SK-N-SH (cell line): ENCODE measurements around the gene RUFY2. TPM values are rescaled to one million over a fixed set of nuclear protein-coding genes. Genes with fewer than 3 reads are reported as not detected.

Experiments used
- CTCF ChIA-PET: fragments of 300-600, 350-600 bp; formaldehyde crosslinking; extraction: SDS; loops from one replicate; lab custom pipeline; 2021; lab: Yijun Ruan, JAX
- POLR2A ChIA-PET: fragments of 350-600 bp; sonication (Branson Sonifier 250); formaldehyde crosslinking; extraction: SDS; loops from one replicate; lab custom pipeline; 2020; ENCODE audit warnings: antibody characterized with exemption, inconsistent platforms; lab: Yijun Ruan, JAX
- DNase-seq: peaks from one replicate; pipeline ENCODE4 v3.0.0; 2012
- H2AFZ ChIP-seq: fragments of 200-600 bp; sonication (generic); 2 replicates; pipeline ENCODE4 v1.8.1; 2016; ENCODE audit warnings: antibody characterized with exemption, mild to moderate bottlenecking, low read depth
- H3F3A ChIP-seq: fragments of 200-600 bp; sonication (generic); replicated peaks from 2 replicates; pipeline ENCODE3; 2016; ENCODE audit warnings: antibody characterized with exemption, mild to moderate bottlenecking; ENCODE audit not compliant: insufficient read depth
- H3K27ac ChIP-seq, 2 experiments: fragments of 200-500 bp in 1 of 2; fragments of 200-600 bp in 1 of 2; sonication (Bioruptor generic) in 1 of 2; sonication (generic), shearing (Covaris generic) in 1 of 2; 2 replicates each; pipeline versions ENCODE4 v1.5.1 to v1.6.1; 2014 to 2016; ENCODE audit warnings: low read depth in 2 of 2, inconsistent platforms in 1 of 2, low read length in 1 of 2, mild to moderate bottlenecking in 1 of 2, mixed read lengths in 1 of 2
- H3K27me3 ChIP-seq: fragments of 200-600 bp; sonication (generic), shearing (Covaris generic); 2 replicates; pipeline ENCODE4 v1.6.1; 2016; ENCODE audit warnings: mixed run types; ENCODE audit not compliant: insufficient read depth
- H3K36me3 ChIP-seq, 2 experiments: fragments of 200-500 bp in 1 of 2; fragments of 200-600 bp in 1 of 2; sonication (Bioruptor generic) in 1 of 2; sonication (generic) in 1 of 2; replicated peaks in 1 of 2; 2 replicates each; pipeline versions ENCODE3 to v1.5.1; 2014 to 2016; ENCODE audit warnings: low read length in 1 of 2, mild to moderate bottlenecking in 1 of 2; ENCODE audit not compliant: insufficient read depth in 2 of 2, control insufficient read depth in 1 of 2
- H3K4me1 ChIP-seq, 2 experiments: fragments of 200-500 bp in 1 of 2; fragments of 200-600 bp in 1 of 2; sonication (Bioruptor generic) in 1 of 2; sonication (generic), shearing (Covaris generic) in 1 of 2; 2 replicates each; pipeline versions ENCODE4 v1.5.1 to v1.6.1; 2014 to 2016; ENCODE audit warnings: low read depth in 1 of 2, low read length in 1 of 2, mixed run types in 1 of 2; ENCODE audit not compliant: insufficient read depth in 2 of 2, control insufficient read depth in 1 of 2
- H3K4me2 ChIP-seq: fragments of 200-600 bp; sonication (generic), shearing (Covaris generic); 2 replicates; pipeline ENCODE4 v1.6.1; 2017; ENCODE audit warnings: mixed run types
- H3K4me3 ChIP-seq, 2 experiments: fragments of 200-500 bp in 1 of 2; fragments of 200-600 bp in 1 of 2; sonication (Bioruptor generic) in 1 of 2; sonication (generic), shearing (Covaris generic) in 1 of 2; 2 replicates each; pipeline versions ENCODE4 v1.5.1 to v1.8.1; 2014 to 2016; ENCODE audit warnings: low read depth in 2 of 2, inconsistent platforms in 1 of 2, low read length in 1 of 2, mild to moderate bottlenecking in 1 of 2, mixed read lengths in 1 of 2, moderate library complexity in 1 of 2
- H3K79me2 ChIP-seq: fragments of 200-600 bp; sonication (generic); 2 replicates; pipeline ENCODE4 v1.8.1; 2017; ENCODE audit warnings: mild to moderate bottlenecking; ENCODE audit not compliant: insufficient read depth
- H3K9ac ChIP-seq: fragments of 200-600 bp; sonication (generic); 2 replicates; pipeline ENCODE4 v1.6.1; 2017; ENCODE audit warnings: mixed run types
- H3K9me2 ChIP-seq: fragments of 200-600 bp; sonication (generic); 2 replicates; pipeline ENCODE4 v1.6.1; 2017; ENCODE audit warnings: mixed run types
- H3K9me3 ChIP-seq: fragments of 200-600 bp; sonication (generic); 2 replicates; pipeline ENCODE4 v1.6.1; 2017; ENCODE audit warnings: mixed run types, mild to moderate bottlenecking, moderate library complexity
- H4K20me1 ChIP-seq: fragments of 200-600 bp; sonication (generic); 2 replicates; pipeline ENCODE4 v1.6.1; 2017; ENCODE audit warnings: mild to moderate bottlenecking, mixed run types; ENCODE audit not compliant: insufficient read depth
- CHD2 ChIP-seq: fragments of 150-350 bp; IDR thresholded peaks from 2 replicates; pipeline ENCODE4 v1.6.1; 2018; ENCODE audit warnings: low read length; ENCODE audit not compliant: partially characterized antibody
- FOXM1 ChIP-seq: IDR thresholded peaks from 2 replicates; pipeline ENCODE4 v1.4.0; 2012; ENCODE audit warnings: low read depth, mild to moderate bottlenecking
- GABPA ChIP-seq: IDR thresholded peaks from 2 replicates; pipeline ENCODE4 v1.4.0; 2012; ENCODE audit warnings: low read depth, mild to moderate bottlenecking
- MEF2A ChIP-seq: IDR thresholded peaks from 2 replicates; pipeline ENCODE4 v1.4.0; 2012; ENCODE audit warnings: low read depth, borderline replicate concordance
- NFIC ChIP-seq: IDR thresholded peaks from 2 replicates; pipeline ENCODE4 v1.4.0; 2012; ENCODE audit warnings: borderline replicate concordance
- PBX3 ChIP-seq: IDR thresholded peaks from 2 replicates; pipeline ENCODE4; 2012
- WGBS: methylation state at CpG from one replicate; pipeline ENCODE4 v1.1.6; 2017; ENCODE audit warnings: low lambda C conversion rate; 5-methylcytosine and 5-hydroxymethylcytosine counted together
- polyA plus RNA-seq, 3 experiments: library from polyadenylated mRNA; depleted of rRNA; stranded (reverse); fragments of >200 nt; gene quantifications; 2 replicates each; pipeline ENCODE4 v1.2.3, GENCODE V29; 2012
- TF ChIP-seq, protein P1 (sequence below): fragments of 200-600 bp; sonication (generic); IDR thresholded peaks from 2 replicates; pipeline ENCODE4 v1.6.1; 2017; ENCODE audit warnings: antibody characterized with exemption, mild to moderate bottlenecking, moderate library complexity

Gene RUFY2
- polyA plus RNA-seq, 1 of the 3 experiments (the other 2 are of a cell fraction) = 6.2 TPM

GRCh38 chr10:68302871-68303270, 104.2 kb downstream of the RUFY2 start:
- no peak overlapping the region for H3K4me3 ChIP-seq
- no peaks in the 10 kb centered on the region for H3K9me3 ChIP-seq
- H3K27ac ChIP-seq = no peak overlapping the region
- H3K9me2 ChIP-seq = no peaks in the 10 kb centered on the region; the same call in 1 of the 2 replicates
- H3F3A ChIP-seq = peaks cover 7% of the 10 kb centered on the region
- CTCF ChIA-PET = interaction anchor here (0.7 to 5.6 kb wide), 14 partner anchors 9 to 447 kb away, joined by 3 to 111 read pairs (median 8); no protein-coding TSS in a partner anchor
- H2AFZ ChIP-seq = no peak overlapping the region
- H3K4me2 ChIP-seq = no peak overlapping the region
- no peaks in the 10 kb centered on the region for H4K20me1 ChIP-seq
- TF ChIP-seq NFIC = no peak
- no peak for TF ChIP-seq CHD2
- TF ChIP-seq FOXM1 = no peak
- TF ChIP-seq PBX3 = no peak
- no peak for TF ChIP-seq MEF2A
- no peaks in the 10 kb centered on the region for H3K27me3 ChIP-seq
- WGBS = 80% methylated on average over 5 of the region's 5 CpGs
- H3K79me2 ChIP-seq = no peaks in the 10 kb centered on the region
- H3K4me1 ChIP-seq = peaks cover 0 to 4% of the 10 kb centered on the region in 2 experiments; a peak in 1 of 4 replicates
- no peaks in the 10 kb centered on the region for H3K36me3 ChIP-seq
- no peak for DNase-seq
- POLR2A ChIA-PET = interaction anchor here (0.5 kb wide), 1 partner anchor 445 kb away, joined by 4 read pairs; no protein-coding TSS in a partner anchor
- no peak overlapping the region for H3K9ac ChIP-seq

- no peak for TF ChIP-seq GABPA
- TF ChIP-seq, protein P1, sequence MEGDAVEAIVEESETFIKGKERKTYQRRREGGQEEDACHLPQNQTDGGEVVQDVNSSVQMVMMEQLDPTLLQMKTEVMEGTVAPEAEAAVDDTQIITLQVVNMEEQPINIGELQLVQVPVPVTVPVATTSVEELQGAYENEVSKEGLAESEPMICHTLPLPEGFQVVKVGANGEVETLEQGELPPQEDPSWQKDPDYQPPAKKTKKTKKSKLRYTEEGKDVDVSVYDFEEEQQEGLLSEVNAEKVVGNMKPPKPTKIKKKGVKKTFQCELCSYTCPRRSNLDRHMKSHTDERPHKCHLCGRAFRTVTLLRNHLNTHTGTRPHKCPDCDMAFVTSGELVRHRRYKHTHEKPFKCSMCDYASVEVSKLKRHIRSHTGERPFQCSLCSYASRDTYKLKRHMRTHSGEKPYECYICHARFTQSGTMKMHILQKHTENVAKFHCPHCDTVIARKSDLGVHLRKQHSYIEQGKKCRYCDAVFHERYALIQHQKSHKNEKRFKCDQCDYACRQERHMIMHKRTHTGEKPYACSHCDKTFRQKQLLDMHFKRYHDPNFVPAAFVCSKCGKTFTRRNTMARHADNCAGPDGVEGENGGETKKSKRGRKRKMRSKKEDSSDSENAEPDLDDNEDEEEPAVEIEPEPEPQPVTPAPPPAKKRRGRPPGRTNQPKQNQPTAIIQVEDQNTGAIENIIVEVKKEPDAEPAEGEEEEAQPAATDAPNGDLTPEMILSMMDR = 0 out of 2 replicates have a peak, but pooled peaks have one; percentile 5
Measured at GRCh38 chr10:68302503-68302823, 104.6 kb downstream of the RUFY2 start.

More at GRCh38 chr10:68302503-68302823, 104.6 kb downstream of the RUFY2 start:
- Histone ChIP-seq H4K20me1 (no peaks in the 10 kb centered on the region), H3K4me3 (no peak overlapping the region), H3K27me3 (no peaks in the 10 kb centered on the region), H3K36me3 (no peaks in the 10 kb centered on the region), H3K9ac (no peak overlapping the region), H2AFZ (no peak overlapping the region), H3K27ac (no peak overlapping the region), H3K4me1 (peaks cover 0 to 4% of the 10 kb centered on the region in 2 experiments; a peak in 1 of 4 replicates), H3K4me2 (no peak overlapping the region), H3F3A (peaks cover 7% of the 10 kb centered on the region), H3K9me2 (no peaks in the 10 kb centered on the region; the same call in 1 of the 2 replicates), H3K9me3 (no peaks in the 10 kb centered on the region), H3K79me2 (no peaks in the 10 kb centered on the region)
- DNase-seq = no peak
- ChIA-PET POLR2A (interaction anchor here (0.5 kb wide), 1 partner anchor 444 kb away, joined by 4 read pairs; no protein-coding TSS in a partner anchor), CTCF (interaction anchor here (0.7 to 5.6 kb wide), 21 partner anchors 9 to 523 kb away, joined by 3 to 111 read pairs (median 6); no protein-coding TSS in a partner anchor)
- WGBS = 62% methylated on average over 2 of the region's 2 CpGs
